Kidney epithelial cell (primary cell): ENCODE measurements around the gene MYPN. TPM values are rescaled to one million over a fixed set of nuclear protein-coding genes. Genes with fewer than 3 reads are reported as not detected.
"Not testable (repeated sequence)": the region's sequence is repeated elsewhere in the genome, so short reads cannot be mapped to it uniquely, and the experiment has no call there.

Experiments used
- DNase-seq: peaks from one replicate; pipeline ENCODE4 v3.0.0-alpha.2; 2010; ENCODE audit warnings: low read depth
- H3K27me3 ChIP-seq: 2 replicates; pipeline ENCODE4 v1.6.0; 2011; ENCODE audit warnings: low read length; ENCODE audit not compliant: control insufficient read depth, insufficient read depth
- H3K36me3 ChIP-seq: 2 replicates; pipeline ENCODE4 v1.5.1; 2011; ENCODE audit warnings: low read length; ENCODE audit not compliant: control insufficient read depth, insufficient read depth
- H3K4me3 ChIP-seq: 2 replicates; pipeline ENCODE4 v1.5.1; 2011; ENCODE audit warnings: low read depth, mild to moderate bottlenecking, control low read depth, low read length
- total RNA-seq: library from RNA; depleted of rRNA; stranded (reverse); fragments of >200 nt; gene quantifications from 2 replicates; pipeline ENCODE4 v1.2.3, GENCODE V29; 2015
- TF ChIP-seq, protein P1 (sequence below): IDR thresholded peaks from 2 replicates; pipeline ENCODE4 v1.5.1; 2011; ENCODE audit warnings: mild to moderate bottlenecking, moderate library complexity, low read length, control low read depth, inconsistent platforms; ENCODE audit not compliant: insufficient read depth, poor library complexity, severe bottlenecking

Gene MYPN
- total RNA-seq, 1 donor from 2014 or later, result 0.04 TPM

DNA sequence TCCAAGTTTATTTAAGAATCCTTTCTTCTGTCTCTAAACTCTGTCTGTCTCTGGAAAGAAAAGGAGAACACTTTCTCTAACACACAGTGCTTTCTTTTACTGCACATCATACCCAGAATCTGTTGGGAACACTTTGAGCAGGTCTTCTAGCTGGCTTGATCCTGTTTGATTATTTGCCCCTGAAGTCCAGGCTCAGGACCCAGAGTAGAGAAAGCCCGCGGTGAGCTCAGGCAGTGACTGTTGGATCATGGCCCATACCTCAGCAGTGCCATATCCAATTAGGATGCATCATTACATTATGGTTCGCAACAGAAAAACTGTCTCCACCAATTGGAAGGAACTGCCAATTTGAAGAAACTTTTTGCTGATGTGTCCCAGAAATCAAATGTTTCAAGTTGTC is 71.2 kb downstream of the MYPN start:
- Histone ChIP-seq H3K4me3 (no peak overlapping the region), H3K27me3 (no peaks in the 10 kb centered on the region), H3K36me3 (no peaks in the 10 kb centered on the region)
- TF ChIP-seq, protein P1, sequence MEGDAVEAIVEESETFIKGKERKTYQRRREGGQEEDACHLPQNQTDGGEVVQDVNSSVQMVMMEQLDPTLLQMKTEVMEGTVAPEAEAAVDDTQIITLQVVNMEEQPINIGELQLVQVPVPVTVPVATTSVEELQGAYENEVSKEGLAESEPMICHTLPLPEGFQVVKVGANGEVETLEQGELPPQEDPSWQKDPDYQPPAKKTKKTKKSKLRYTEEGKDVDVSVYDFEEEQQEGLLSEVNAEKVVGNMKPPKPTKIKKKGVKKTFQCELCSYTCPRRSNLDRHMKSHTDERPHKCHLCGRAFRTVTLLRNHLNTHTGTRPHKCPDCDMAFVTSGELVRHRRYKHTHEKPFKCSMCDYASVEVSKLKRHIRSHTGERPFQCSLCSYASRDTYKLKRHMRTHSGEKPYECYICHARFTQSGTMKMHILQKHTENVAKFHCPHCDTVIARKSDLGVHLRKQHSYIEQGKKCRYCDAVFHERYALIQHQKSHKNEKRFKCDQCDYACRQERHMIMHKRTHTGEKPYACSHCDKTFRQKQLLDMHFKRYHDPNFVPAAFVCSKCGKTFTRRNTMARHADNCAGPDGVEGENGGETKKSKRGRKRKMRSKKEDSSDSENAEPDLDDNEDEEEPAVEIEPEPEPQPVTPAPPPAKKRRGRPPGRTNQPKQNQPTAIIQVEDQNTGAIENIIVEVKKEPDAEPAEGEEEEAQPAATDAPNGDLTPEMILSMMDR, result no peak
- DNase-seq, result no peak

DNA sequence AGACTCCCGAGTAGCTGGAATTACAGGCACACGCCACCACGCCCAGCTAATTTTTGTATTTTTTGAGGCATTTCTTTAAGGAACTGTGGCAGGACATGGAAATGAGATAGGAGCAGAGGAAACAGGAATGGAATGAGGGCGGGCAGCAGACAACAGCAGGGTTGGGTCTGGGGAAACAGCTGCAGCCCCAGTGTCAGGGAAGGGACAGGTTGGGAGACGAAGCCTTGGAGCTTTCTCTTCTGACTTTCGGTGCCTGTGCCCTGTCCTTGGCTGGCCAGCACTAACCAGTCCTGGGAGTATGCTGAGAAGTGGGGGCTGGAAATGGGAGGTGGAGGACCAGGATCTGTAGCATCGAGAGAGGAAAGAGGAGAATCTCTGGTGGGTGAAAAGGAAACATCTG is 75.3 kb downstream of the MYPN start:
- DNase-seq, result no peak
- no peak overlapping the region for H3K4me3 ChIP-seq
- TF ChIP-seq, protein P1, result no peak
- H3K36me3 ChIP-seq, result no peaks in the 10 kb centered on the region
- H3K27me3 ChIP-seq, result no peaks in the 10 kb centered on the region

DNA sequence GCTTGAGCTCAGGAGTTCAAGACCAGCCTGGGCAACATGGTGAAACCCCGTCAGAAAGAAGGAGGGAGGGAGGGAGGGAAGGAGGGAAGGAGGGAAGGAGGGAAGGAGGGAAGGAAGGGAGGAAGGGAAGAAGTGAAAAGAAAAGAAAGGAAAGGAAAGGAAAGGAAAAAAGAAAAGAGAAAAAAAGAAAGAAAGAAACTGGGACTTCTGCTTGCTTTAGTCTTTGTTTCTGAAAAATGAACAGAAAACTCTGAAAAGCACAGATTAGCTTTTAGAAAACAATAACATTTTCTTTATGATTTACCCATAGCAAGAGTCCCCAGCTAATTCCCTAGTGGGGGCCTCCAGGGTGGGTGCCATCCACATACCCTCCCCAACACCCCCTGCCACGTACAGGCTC is 75.8 kb downstream of the MYPN start:
- Histone ChIP-seq H3K4me3 (no peak overlapping the region), H3K36me3 (no peaks in the 10 kb centered on the region), H3K27me3 (no peaks in the 10 kb centered on the region)
- no peak for DNase-seq
- TF ChIP-seq, protein P1, result no peak

DNA sequence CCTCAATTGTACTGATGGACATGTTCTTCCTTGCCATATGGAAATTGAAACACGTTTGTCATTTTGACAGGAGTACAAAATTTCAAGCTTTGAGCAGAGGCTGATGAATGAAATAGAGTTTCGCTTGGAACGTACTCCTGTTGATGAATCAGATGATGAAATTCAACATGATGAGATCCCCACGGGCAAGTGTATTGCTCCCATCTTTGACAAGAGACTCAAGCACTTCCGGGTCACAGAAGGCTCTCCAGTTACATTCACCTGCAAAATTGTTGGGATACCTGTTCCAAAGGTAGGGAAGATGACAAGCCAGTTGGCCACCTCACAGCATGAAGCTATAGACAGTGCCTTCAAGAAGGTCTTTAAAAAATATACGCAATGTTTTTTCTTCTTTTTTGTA is 79.5 kb downstream of the MYPN start:
- H3K4me3 ChIP-seq, result no peak overlapping the region
- TF ChIP-seq, protein P1, result no peak
- DNase-seq, result no peak
- no peaks in the 10 kb centered on the region for H3K27me3 ChIP-seq
- H3K36me3 ChIP-seq, result no peaks in the 10 kb centered on the region

DNA sequence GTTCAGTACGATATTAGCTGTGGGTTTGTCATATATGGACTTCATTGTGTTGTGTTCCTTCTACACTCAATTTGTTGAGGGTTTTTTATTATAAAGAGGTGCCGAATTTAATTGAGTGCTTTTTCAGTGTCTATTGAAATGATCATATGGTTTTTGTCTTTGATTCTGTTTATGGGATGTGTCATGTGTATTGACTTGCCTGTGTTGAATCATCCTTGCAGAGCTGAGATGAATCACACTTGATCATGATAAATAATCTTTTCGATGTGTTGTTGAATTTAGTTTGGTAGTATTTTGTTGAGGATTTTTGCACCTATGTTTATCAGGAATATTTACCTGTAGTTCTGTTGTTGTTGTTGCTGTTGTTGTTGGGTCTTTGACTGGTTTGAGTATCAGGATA is 82.8 kb downstream of the MYPN start:
- Histone ChIP-seq H3K4me3 (no peak overlapping the region), H3K36me3 (no peaks in the 10 kb centered on the region), H3K27me3 (no peaks in the 10 kb centered on the region)
- DNase-seq, result no peak
- TF ChIP-seq, protein P1, result no peak

DNA sequence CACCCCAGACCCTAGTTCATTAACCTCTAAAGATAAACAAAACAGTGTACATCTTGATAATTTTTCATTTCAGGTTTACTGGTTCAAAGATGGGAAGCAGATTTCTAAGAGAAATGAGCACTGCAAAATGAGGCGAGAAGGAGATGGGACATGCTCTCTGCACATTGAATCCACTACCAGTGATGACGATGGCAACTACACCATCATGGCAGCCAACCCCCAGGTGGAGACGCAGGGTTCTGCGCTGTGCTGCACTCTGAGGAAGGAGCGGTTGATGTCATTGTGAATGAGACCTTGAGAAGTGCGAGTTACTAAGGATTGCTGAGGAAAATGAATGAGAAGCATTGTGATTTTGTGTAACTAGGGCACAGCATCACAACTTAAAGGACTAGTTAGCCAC is 85.0 kb downstream of the MYPN start:
- Histone ChIP-seq H3K27me3 (no peaks in the 10 kb centered on the region), H3K36me3 (no peaks in the 10 kb centered on the region), H3K4me3 (no peak overlapping the region)
- TF ChIP-seq, protein P1, result no peak
- no peak for DNase-seq

DNA sequence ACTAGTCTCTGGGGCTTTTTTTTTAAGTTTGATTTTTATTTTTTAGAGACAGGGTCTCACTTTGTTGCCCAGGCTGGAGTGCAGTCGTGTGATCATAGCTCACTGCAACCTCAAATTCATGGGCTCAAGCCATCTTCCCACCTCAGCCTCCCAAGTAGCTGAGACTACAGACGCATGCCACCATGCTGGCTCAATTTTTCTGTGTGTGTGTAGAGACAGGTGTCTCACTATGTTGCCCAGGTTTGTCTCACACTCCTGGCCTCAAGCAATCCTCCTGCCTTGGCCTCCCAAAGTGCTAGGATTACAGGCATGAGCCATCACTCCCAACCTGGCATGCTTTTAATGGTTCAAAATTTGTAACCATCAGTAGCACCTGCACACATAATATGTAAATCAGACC is 86.5 kb downstream of the MYPN start:
- not testable (repeated sequence) for H3K27me3 ChIP-seq, H3K4me3 ChIP-seq, DNase-seq, H3K36me3 ChIP-seq
